ENCODE data around the gene BHLHA15.

DNA sequence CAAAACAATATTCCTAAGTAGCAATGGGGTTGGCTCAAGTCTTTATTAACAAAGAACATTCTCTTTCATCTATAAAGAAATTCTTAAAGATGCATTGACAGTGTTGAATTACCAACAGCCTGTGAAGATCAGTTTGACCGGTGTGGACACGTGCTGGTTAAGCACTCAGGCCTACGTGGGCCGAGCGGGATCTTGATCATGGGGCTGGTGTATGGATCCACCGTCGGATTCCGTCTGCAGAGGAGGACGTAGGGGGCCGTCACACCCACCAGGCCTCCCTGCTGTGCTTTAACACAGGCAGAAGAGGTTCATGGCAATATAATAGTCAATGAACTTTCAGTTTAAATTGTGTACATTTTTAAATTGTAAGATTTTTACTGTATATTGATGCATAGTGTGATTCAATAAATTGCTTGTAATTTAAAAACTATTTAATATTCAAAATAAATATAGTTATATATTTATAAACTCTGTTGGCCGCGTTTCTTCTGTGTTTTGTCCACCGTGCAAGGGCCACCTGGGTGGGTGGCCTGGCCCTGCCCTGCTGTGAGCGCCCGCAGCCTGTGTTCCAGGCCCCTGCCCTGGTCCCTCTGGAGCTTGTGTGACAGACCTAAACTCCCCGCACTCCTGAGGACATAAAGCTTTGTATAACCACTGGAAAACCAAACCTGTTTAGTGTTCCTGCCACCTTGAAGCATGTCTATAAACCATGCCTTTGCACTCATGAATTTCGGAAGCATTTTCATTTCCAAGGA lies 1.9 kb upstream of the BHLHA15 start:
- no peak for TF ChIP-seq POLR2A (IDR thresholded peaks at IDR 0.05)
- TF ChIP-seq, protein P1, sequence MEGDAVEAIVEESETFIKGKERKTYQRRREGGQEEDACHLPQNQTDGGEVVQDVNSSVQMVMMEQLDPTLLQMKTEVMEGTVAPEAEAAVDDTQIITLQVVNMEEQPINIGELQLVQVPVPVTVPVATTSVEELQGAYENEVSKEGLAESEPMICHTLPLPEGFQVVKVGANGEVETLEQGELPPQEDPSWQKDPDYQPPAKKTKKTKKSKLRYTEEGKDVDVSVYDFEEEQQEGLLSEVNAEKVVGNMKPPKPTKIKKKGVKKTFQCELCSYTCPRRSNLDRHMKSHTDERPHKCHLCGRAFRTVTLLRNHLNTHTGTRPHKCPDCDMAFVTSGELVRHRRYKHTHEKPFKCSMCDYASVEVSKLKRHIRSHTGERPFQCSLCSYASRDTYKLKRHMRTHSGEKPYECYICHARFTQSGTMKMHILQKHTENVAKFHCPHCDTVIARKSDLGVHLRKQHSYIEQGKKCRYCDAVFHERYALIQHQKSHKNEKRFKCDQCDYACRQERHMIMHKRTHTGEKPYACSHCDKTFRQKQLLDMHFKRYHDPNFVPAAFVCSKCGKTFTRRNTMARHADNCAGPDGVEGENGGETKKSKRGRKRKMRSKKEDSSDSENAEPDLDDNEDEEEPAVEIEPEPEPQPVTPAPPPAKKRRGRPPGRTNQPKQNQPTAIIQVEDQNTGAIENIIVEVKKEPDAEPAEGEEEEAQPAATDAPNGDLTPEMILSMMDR (IDR thresholded peaks at IDR 0.05) = no peak
- TF ChIP-seq EP300 (IDR thresholded peaks at IDR 0.05; ENCODE audit: low read depth) = no peak

Data from transverse colon (tissue), 3 donors.